Osteocyte (in vitro differentiated cells): Measurements from ENCODE around the gene SMIM23. TPM values are rescaled to one million over a fixed set of nuclear protein-coding genes. Genes with fewer than 3 reads are reported as not detected.

Experiments used
- DNase-seq: peaks from one replicate; pipeline ENCODE4 v3.0.0; 2021; ENCODE audit warnings: mixed read lengths; ENCODE audit not compliant: unreplicated experiment; ENCODE audit errors: extremely low spot score
- H3K27ac Mint-ChIP-seq: one replicate; pipeline ENCODE4 v1.8.0; 2021; ENCODE audit warnings: mild to moderate bottlenecking, mixed read lengths; ENCODE audit not compliant: unreplicated experiment
- H3K27me3 Mint-ChIP-seq: one replicate; pipeline ENCODE4 v1.8.0; 2021; ENCODE audit warnings: mixed read lengths; ENCODE audit not compliant: unreplicated experiment
- H3K36me3 Mint-ChIP-seq: one replicate; pipeline ENCODE4 v1.8.0; 2021; ENCODE audit warnings: mixed read lengths; ENCODE audit not compliant: unreplicated experiment
- H3K4me1 Mint-ChIP-seq: one replicate; pipeline ENCODE4 v1.8.0; 2021; ENCODE audit warnings: mixed read lengths; ENCODE audit not compliant: unreplicated experiment
- H3K4me3 Mint-ChIP-seq: one replicate; pipeline ENCODE4 v1.8.0; 2021; ENCODE audit warnings: mild to moderate bottlenecking, moderate library complexity, mixed read lengths; ENCODE audit not compliant: unreplicated experiment
- H3K9me3 Mint-ChIP-seq: one replicate; pipeline ENCODE4 v1.8.0; 2021; ENCODE audit warnings: mixed read lengths; ENCODE audit not compliant: unreplicated experiment
- total RNA-seq: library from RNA; stranded (reverse); gene quantifications from 2 replicates; pipeline ENCODE4 v1.2.1, GENCODE V29; 2021
- TF ChIP-seq, protein P1 (sequence below): fragments of 200-600 bp; sonication (generic); IDR thresholded peaks from 2 replicates; pipeline ENCODE4 v1.5.0; 2021; ENCODE audit warnings: antibody characterized with exemption, mild to moderate bottlenecking, moderate library complexity

The SMIM23 gene
- total RNA-seq, 1 donor from 2014 or later = not detected

DNA sequence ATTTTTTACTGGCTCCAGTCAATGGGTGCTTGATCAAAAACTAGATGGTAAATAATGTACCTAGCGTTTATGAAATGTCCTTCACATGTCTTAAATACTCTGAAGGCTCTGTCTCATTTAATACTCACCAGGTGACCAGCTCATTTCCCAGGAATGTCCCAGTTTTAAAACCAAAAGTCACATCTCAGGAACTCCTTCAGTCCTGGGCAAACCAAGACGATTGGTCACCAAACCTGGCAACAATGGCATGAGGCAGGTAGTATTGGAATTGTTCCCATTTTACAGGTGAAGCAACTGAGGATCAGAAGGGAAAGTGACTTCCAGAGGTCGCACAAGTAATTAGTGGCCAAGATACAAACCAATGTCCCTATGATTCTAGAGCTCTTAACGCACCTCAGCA lies 27.7 kb downstream of the SMIM23 start:
- Mint-ChIP-seq H3K27me3 (peaks cover 34% of the 10 kb centered on the region), H3K36me3 (no peaks in the 10 kb centered on the region), H3K27ac (no peak overlapping the region), H3K4me1 (no peaks in the 10 kb centered on the region), H3K9me3 (peaks cover 10% of the 10 kb centered on the region), H3K4me3 (no peak overlapping the region)
- no peak for DNase-seq
- TF ChIP-seq, protein P1, sequence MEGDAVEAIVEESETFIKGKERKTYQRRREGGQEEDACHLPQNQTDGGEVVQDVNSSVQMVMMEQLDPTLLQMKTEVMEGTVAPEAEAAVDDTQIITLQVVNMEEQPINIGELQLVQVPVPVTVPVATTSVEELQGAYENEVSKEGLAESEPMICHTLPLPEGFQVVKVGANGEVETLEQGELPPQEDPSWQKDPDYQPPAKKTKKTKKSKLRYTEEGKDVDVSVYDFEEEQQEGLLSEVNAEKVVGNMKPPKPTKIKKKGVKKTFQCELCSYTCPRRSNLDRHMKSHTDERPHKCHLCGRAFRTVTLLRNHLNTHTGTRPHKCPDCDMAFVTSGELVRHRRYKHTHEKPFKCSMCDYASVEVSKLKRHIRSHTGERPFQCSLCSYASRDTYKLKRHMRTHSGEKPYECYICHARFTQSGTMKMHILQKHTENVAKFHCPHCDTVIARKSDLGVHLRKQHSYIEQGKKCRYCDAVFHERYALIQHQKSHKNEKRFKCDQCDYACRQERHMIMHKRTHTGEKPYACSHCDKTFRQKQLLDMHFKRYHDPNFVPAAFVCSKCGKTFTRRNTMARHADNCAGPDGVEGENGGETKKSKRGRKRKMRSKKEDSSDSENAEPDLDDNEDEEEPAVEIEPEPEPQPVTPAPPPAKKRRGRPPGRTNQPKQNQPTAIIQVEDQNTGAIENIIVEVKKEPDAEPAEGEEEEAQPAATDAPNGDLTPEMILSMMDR = no peak

- Mint-ChIP-seq H3K9me3 (peaks cover 10% of the 10 kb centered on the region), H3K27ac (no peak overlapping the region), H3K4me1 (no peaks in the 10 kb centered on the region), H3K4me3 (no peak overlapping the region), H3K27me3 (peaks cover 40% of the 10 kb centered on the region), H3K36me3 (no peaks in the 10 kb centered on the region)
- no peak for DNase-seq
- TF ChIP-seq, protein P1 = no peak
Measured at GRCh38 chr5:171813813-171814490, 28.3 kb downstream of the SMIM23 start.

DNA sequence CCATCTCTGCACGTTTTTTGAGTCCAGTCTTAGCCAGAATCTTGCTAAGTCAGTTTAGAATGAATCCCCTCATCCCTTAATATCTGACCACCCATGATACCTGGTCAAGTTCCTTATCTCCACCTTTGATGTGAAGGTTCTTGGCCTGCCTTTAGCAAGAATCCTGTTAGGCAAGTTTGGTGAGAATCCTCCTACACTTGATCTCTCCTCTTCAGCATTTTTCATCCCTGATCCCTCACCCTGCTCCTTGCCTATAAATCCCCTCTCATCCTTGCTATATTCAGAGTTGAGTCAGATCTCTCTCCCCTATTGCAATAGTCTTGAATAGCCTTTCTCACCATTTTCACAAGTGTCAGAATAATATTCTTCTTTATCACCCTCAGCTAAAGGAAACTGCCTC lies 31.0 kb downstream of the SMIM23 start:
- no peak overlapping the region for H3K4me3 Mint-ChIP-seq
- no peak for DNase-seq
- peaks cover 4% of the 10 kb centered on the region for H3K9me3 Mint-ChIP-seq
- TF ChIP-seq, protein P1 = no peak
- H3K4me1 Mint-ChIP-seq = no peaks in the 10 kb centered on the region
- H3K36me3 Mint-ChIP-seq = no peaks in the 10 kb centered on the region
- peaks cover 39% of the 10 kb centered on the region for H3K27me3 Mint-ChIP-seq
- no peak overlapping the region for H3K27ac Mint-ChIP-seq

GRCh38 chr5:171820561-171820960 lies 34.9 kb downstream of the SMIM23 start:
- Mint-ChIP-seq H3K4me1 (no peaks in the 10 kb centered on the region), H3K4me3 (no peak overlapping the region), H3K27me3 (peaks cover 32% of the 10 kb centered on the region), H3K9me3 (no peaks in the 10 kb centered on the region), H3K36me3 (no peaks in the 10 kb centered on the region), H3K27ac (no peak overlapping the region)
- TF ChIP-seq, protein P1 = no peak
- DNase-seq = no peak

DNA sequence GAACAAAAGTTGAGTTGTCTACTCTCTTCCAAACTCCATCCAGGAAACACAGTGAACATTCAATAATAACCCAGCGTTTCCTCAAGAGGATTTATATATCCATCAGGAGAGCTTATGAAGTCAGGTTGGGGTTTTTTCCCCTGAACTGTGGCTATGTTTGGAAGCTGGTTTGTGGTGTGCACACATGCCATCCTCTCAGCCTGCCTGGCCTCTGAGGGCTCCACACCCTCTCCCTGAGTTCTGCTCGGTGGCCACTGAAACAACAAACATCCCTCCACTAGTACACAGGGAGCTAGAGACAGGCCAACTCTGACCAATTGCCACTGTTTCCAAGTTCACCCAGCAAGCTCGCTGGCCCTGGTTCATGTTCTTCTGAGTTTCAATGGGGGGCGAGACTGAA lies 35.7 kb downstream of the SMIM23 start:
- H3K9me3 Mint-ChIP-seq = no peaks in the 10 kb centered on the region
- no peak for DNase-seq
- TF ChIP-seq, protein P1 = no peak
- H3K4me1 Mint-ChIP-seq = no peaks in the 10 kb centered on the region
- peaks cover 31% of the 10 kb centered on the region for H3K27me3 Mint-ChIP-seq
- H3K27ac Mint-ChIP-seq = no peak overlapping the region
- H3K36me3 Mint-ChIP-seq = no peaks in the 10 kb centered on the region
- H3K4me3 Mint-ChIP-seq = no peak overlapping the region
